Memory B cell (primary cell): Measurements from ENCODE around the gene KLF1.
"Not testable (repeated sequence)": the region's sequence is repeated elsewhere in the genome, so short reads cannot be mapped to it uniquely, and the experiment has no call there.

Experiments
- ATAC-seq: fragments of 150-1000 bp; cut with Tn5 transposase; 2 replicates; pipeline ENCODE4 v1.10.0; 2021; ENCODE audit warnings: low read depth, mild to moderate bottlenecking, moderate library complexity
- DNase-seq, 2 donors: peaks; one replicate each; pipeline ENCODE4 v3.0.0; 2022; ENCODE audit warnings: low spot score in 2 of 2
- H3K27ac Mint-ChIP-seq: one replicate; pipeline ENCODE4 v1.8.0; 2022; ENCODE audit warnings: mild to moderate bottlenecking, moderate library complexity, mixed read lengths
- H3K27me3 Mint-ChIP-seq: one replicate; pipeline ENCODE4 v1.8.0; 2022; ENCODE audit warnings: mixed read lengths
- H3K36me3 Mint-ChIP-seq: one replicate; pipeline ENCODE4 v1.8.0; 2022; ENCODE audit warnings: mild to moderate bottlenecking, mixed read lengths
- H3K4me1 Mint-ChIP-seq: one replicate; pipeline ENCODE4 v1.8.0; 2022; ENCODE audit warnings: mixed read lengths
- H3K4me3 Mint-ChIP-seq: one replicate; pipeline ENCODE4 v1.8.0; 2022; ENCODE audit warnings: mild to moderate bottlenecking, moderate library complexity, mixed read lengths
- H3K9me3 Mint-ChIP-seq: one replicate; pipeline ENCODE4 v1.8.0; 2022; ENCODE audit warnings: mixed read lengths

The KLF1 gene

GRCh38 chr19:12913011-12913561 lies 26.1 kb upstream of the KLF1 start:
- H3K9me3 Mint-ChIP-seq, result no peaks in the 10 kb centered on the region
- peaks cover 2% of the 10 kb centered on the region for H3K27me3 Mint-ChIP-seq
- H3K27ac Mint-ChIP-seq, result no peak overlapping the region
- ATAC-seq (no peak), DNase-seq (no peak)
- H3K4me1 Mint-ChIP-seq, result peaks cover 4% of the 10 kb centered on the region
- H3K4me3 Mint-ChIP-seq, result no peak overlapping the region
- no peaks in the 10 kb centered on the region for H3K36me3 Mint-ChIP-seq

DNA sequence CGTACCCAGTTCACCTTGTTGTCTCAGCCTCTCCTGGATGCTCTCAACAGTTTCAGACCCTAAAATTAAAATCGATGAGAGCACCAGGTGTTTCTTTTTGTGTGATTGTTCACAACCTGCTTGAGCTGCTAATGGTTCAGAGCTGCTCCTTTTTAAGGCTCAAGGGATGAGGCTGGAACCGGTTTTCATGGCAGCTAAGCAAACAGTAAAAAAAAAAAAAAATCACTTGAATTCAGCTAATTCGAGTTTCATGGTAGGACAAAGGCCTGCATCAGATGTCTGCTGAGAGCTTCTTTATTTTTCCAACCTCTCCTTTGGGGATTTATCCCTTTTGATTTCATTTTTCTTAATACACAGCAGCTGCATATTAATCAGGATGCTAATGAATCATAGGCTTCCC lies 25.6 kb upstream of the KLF1 start:
- peaks cover 4% of the 10 kb centered on the region for H3K4me1 Mint-ChIP-seq
- no peak overlapping the region for H3K27ac Mint-ChIP-seq
- no peaks in the 10 kb centered on the region for H3K36me3 Mint-ChIP-seq
- DNase-seq (no peak), ATAC-seq (no peak)
- no peaks in the 10 kb centered on the region for H3K9me3 Mint-ChIP-seq
- H3K4me3 Mint-ChIP-seq, result no peak overlapping the region
- peaks cover 2% of the 10 kb centered on the region for H3K27me3 Mint-ChIP-seq

GRCh38 chr19:12907166-12907565 lies 20.2 kb upstream of the KLF1 start:
- Mint-ChIP-seq H3K36me3 (no peaks in the 10 kb centered on the region), H3K4me3 (no peak overlapping the region), H3K4me1 (no peaks in the 10 kb centered on the region), H3K27ac (no peak overlapping the region), H3K27me3 (no peaks in the 10 kb centered on the region), H3K9me3 (no peaks in the 10 kb centered on the region)
- DNase-seq, result no peak
- no peak for ATAC-seq

DNA sequence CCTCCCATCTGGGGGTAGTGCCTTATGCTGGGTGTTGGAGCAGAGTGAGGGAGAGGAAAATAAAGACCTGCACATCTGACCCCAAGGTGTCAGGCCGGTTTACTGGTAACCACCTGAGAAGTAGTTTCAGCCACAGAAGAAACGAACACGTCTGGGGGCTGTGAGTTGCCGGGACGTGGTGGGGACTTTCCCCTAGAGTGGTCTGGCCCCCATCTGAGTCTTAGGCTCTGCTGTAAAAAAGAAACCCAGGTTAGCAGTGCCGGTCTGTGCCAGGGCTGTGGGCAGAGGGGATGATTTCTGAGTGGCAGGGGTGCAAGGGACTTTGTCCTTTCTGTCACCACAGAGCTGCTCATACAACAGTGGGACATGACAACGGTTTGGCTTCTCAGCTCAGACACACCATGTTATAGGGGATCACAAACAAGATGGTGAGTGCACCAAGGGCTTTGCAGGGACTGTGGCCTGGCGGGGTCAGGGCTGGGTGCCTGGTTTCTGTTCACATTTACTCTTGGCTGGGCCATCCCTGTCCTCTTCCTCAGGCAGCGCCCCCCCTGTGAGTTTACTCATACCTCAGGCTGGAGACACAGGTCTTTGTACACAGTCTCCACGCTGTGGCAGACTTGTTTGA lies 13.0 kb upstream of the KLF1 start:
- peaks cover 8% of the 10 kb centered on the region for H3K36me3 Mint-ChIP-seq
- no peak overlapping the region for H3K27ac Mint-ChIP-seq
- ATAC-seq (no peak), DNase-seq (no peak)
- no peak overlapping the region for H3K4me3 Mint-ChIP-seq
- H3K27me3 Mint-ChIP-seq, result no peaks in the 10 kb centered on the region
- H3K4me1 Mint-ChIP-seq, result no peaks in the 10 kb centered on the region
- no peaks in the 10 kb centered on the region for H3K9me3 Mint-ChIP-seq

- Mint-ChIP-seq H3K27me3 (no peaks in the 10 kb centered on the region), H3K27ac (no peak overlapping the region), H3K9me3 (no peaks in the 10 kb centered on the region), H3K36me3 (peaks cover 16% of the 10 kb centered on the region), H3K4me3 (no peak overlapping the region), H3K4me1 (peaks cover 7% of the 10 kb centered on the region)
- no peak for DNase-seq
- no peak for ATAC-seq
These were observed 9.5 kb upstream of the KLF1 start for GRCh38 chr19:12896460-12896859.

- H3K4me3 Mint-ChIP-seq, result peak overlapping the region; percentile 43
These were observed 6.6 kb upstream of the KLF1 start for GRCh38 chr19:12893582-12893981.

DNA sequence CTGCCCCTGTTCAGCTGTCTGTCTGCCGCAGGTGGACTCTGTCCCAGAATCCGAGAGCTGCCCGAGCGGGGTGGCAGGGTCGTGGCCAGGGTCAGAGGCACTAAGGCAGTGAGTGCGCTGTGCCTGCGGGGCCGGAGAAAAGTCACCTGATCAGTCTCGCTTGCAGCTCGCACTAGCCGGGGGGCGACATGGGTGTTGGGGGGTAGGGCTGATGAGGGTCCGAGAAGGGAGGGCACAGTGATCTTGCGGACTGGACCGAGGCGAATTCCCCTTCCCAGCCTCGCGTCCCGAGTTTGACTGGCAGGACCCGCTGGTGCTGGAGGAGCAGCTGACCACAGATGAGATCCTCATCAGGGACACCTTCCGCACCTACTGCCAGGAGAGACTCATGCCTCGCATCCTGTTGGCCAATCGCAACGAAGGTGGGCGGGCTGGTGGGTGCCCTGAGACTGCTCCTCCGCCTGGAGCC lies 4.6 kb upstream of the KLF1 start:
- DNase-seq, result peak in 1 of 2 donors; percentile 23
- Mint-ChIP-seq H3K4me1 (peaks cover 17% of the 10 kb centered on the region), H3K27ac (peak overlapping the region; percentile 90), H3K9me3 (no peaks in the 10 kb centered on the region), H3K36me3 (peaks cover 12% of the 10 kb centered on the region), H3K4me3 (peak overlapping the region; percentile 93), H3K27me3 (no peaks in the 10 kb centered on the region)
- ATAC-seq, result no peak

More at GRCh38 chr19:12893582-12893981, 6.6 kb upstream of the KLF1 start:
- H3K4me1 Mint-ChIP-seq, result peaks cover 17% of the 10 kb centered on the region
- peaks cover 15% of the 10 kb centered on the region for H3K36me3 Mint-ChIP-seq
- H3K27me3 Mint-ChIP-seq, result no peaks in the 10 kb centered on the region
- no peaks in the 10 kb centered on the region for H3K9me3 Mint-ChIP-seq
- ATAC-seq, result no peak
- H3K27ac Mint-ChIP-seq, result no peak overlapping the region
- DNase-seq, result no peak

DNA sequence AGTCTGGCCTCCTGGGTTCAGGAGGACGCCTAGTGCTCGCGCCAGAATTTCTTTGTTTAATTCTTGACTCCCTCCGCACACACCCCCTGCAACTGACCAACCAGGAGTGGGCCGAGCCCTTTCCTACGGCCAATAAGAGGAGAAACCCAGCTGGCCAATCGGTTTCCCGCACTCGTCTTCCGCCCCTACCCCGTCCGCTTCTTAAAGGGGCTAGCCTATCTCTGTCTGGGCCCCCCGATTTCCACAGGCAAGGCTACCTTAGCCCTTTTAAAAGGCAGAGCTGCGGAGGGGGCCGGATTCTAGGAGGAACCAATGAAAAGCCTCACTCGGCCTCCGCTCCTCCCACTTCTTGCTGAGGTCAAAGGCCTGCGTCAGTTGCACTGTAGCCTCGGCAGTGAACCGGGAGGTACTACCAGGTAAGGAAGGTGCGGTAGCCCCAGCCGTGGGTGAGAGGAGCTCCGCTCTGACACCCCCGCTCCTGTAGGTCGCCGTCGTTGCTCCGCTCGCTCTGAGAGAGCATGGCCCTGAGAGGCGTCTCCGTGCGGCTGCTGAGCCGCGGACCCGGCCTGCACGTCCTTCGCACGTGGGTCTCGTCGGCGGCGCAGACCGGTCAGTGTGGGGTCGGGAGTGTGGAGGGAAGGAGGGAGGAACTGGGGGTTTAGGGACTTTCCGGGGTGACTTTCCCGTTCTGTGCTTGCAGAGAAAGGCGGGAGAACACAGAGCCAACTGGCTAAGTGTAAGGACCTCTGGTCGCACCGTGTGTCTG lies 4.0 kb upstream of the KLF1 start, which contains the start of gene GCDH:
TSS of gene GCDH (plus strand) at position 374 of the 766 bp plus-strand sequence. CDS start at position 519, 145 bp downstream.
- ATAC-seq (peak; percentile 88), DNase-seq (peak; percentile 83 to 94)
- Mint-ChIP-seq H3K27me3 (no peaks in the 10 kb centered on the region), H3K36me3 (peaks cover 11% of the 10 kb centered on the region), H3K27ac (peak within 1 kb of the TSS; percentile 90), H3K4me3 (peak within 1 kb of the TSS; percentile 93), H3K9me3 (no peaks in the 10 kb centered on the region), H3K4me1 (peaks cover 17% of the 10 kb centered on the region)

- peak overlapping the region; percentile 93 for H3K4me3 Mint-ChIP-seq
- not testable (repeated sequence) for H3K9me3 Mint-ChIP-seq, DNase-seq, H3K27me3 Mint-ChIP-seq, H3K36me3 Mint-ChIP-seq, ATAC-seq
- H3K4me1 Mint-ChIP-seq, result peaks cover 17% of the 10 kb centered on the region
- peak overlapping the region; percentile 90 for H3K27ac Mint-ChIP-seq
These were observed 3.3 kb upstream of the KLF1 start for GRCh38 chr19:12890299-12890786.

GRCh38 chr19:12888006-12888603 lies 1.1 kb upstream of the KLF1 start:
- DNase-seq, result no peak
- H3K27ac Mint-ChIP-seq, result no peak overlapping the region
- no peaks in the 10 kb centered on the region for H3K36me3 Mint-ChIP-seq
- H3K4me3 Mint-ChIP-seq, result no peak overlapping the region
- no peak for ATAC-seq
- peaks cover 21% of the 10 kb centered on the region for H3K4me1 Mint-ChIP-seq
- no peaks in the 10 kb centered on the region for H3K27me3 Mint-ChIP-seq
- peaks cover 1% of the 10 kb centered on the region for H3K9me3 Mint-ChIP-seq

GRCh38 chr19:12886651-12886968 lies 391 bp downstream of the KLF1 start:
- ATAC-seq, result no peak
- no peak for DNase-seq
- H3K9me3 Mint-ChIP-seq, result peaks cover 1% of the 10 kb centered on the region
- H3K4me3 Mint-ChIP-seq, result peak overlapping the region; percentile 58
- H3K27me3 Mint-ChIP-seq, result no peaks in the 10 kb centered on the region
- peaks cover 17% of the 10 kb centered on the region for H3K4me1 Mint-ChIP-seq
- H3K27ac Mint-ChIP-seq, result no peak overlapping the region
- no peaks in the 10 kb centered on the region for H3K36me3 Mint-ChIP-seq

DNA sequence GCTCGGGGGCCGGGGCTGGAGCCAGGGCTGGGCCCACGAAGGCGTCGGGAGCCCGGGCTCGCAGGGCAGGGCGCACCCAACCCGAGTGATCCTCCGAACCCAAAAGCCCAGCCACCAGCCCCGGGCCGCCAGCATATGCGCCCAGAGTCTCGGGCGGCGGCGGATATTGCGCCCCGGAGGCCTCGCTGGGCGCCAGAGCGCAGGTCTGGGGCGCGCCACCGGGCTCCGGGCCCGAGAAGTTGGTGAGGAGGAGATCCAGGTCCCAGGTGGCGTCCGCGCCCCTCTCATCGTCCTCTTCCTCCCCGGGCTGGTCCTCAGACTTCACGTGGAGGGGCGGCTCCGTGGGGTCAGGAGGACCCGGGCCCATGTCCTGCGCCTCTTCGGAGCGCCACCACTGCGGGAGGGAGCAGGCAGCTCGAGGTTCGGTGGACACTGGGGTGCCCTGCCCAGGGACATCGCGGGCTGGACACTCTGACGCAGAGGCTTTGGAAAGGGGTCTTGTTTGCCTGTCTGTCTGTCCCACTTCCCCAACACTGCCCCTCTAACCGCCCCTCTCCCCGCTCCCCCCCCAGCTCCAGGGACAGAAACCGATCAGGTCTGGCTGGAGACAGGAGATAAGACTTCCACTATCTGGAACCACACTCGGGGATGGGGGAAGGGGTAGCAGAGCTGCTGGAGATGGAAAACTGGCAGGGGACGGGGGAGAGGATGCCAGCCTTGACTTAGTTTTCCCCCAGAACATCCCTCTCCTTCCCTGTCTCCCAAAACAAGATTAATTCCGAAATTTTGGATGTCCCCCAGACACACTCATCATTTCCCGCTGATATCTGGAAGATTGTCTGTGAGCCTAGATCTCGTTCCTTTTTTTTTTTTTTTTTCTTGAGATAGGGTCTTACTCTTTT lies 1.0 kb downstream of the KLF1 start:
- peaks cover 14% of the 10 kb centered on the region for H3K4me1 Mint-ChIP-seq
- no peak overlapping the region for H3K27ac Mint-ChIP-seq
- no peaks in the 10 kb centered on the region for H3K36me3 Mint-ChIP-seq
- DNase-seq (no peak), ATAC-seq (no peak)
- H3K4me3 Mint-ChIP-seq, result peak overlapping the region; percentile 58
- H3K27me3 Mint-ChIP-seq, result no peaks in the 10 kb centered on the region
- peaks cover 1% of the 10 kb centered on the region for H3K9me3 Mint-ChIP-seq
